ENCODE measurements around the gene TSC2.
"Not testable (repeated sequence)": the region's sequence is repeated elsewhere in the genome, so short reads cannot be mapped to it uniquely, and the experiment has no call there.

TSC2 gene

GRCh38 chr16:2122934-2123683, 75.3 kb downstream of the TSC2 start:
- H3K27ac ChIP-seq (ENCODE audit: insufficient read depth in 1 of 2, low read depth in 1 of 2, low read length in 2 of 2, poor library complexity in 1 of 2, severe bottlenecking in 2 of 2); H3K36me3 ChIP-seq (ENCODE audit: control insufficient read depth in 4 of 4, insufficient read depth in 4 of 4, low read length in 3 of 4); H3K9me3 ChIP-seq (ENCODE audit: control extremely low read depth in 1 of 5, control insufficient read depth in 4 of 5, insufficient read depth in 2 of 5, low read depth in 1 of 5, low read length in 4 of 5); H3K4me3 ChIP-seq (ENCODE audit: control insufficient read depth in 1 of 7, extremely low read depth in 1 of 7, insufficient read depth in 4 of 7, low read depth in 2 of 7, low read length in 6 of 7); POLR2A ChIA-PET; H3K27me3 ChIP-seq (replicated peaks in 2 of 5; ENCODE audit: control insufficient read depth in 4 of 5, insufficient read depth in 5 of 5, low read length in 4 of 5); DNase-seq: not testable (repeated sequence)
- CTCF ChIA-PET: interaction anchor here (1.5 to 4.8 kb wide), 2 partner anchors 17 to 120 kb away, joined by 4 to 28 read pairs; no protein-coding TSS in a partner anchor
- no CpG with 5 or more reads among the region's 26 CpGs for WGBS (ENCODE audit: insufficient coverage)
- peaks cover 0 to 42% (median 31%) of the 10 kb centered on the region in 4 experiments for H3K4me1 ChIP-seq (ENCODE audit: control extremely low read depth in 1 of 4, control insufficient read depth in 4 of 4, insufficient read depth in 4 of 4, low read length in 3 of 4)

GRCh38 chr16:2123706-2124376, 76.1 kb downstream of the TSC2 start:
- H3K4me1 ChIP-seq (ENCODE audit: control extremely low read depth in 1 of 4, control insufficient read depth in 4 of 4, insufficient read depth in 4 of 4, low read length in 3 of 4): peaks cover 0 to 49% (median 36%) of the 10 kb centered on the region in 4 experiments
- H3K4me3 ChIP-seq (ENCODE audit: control insufficient read depth in 1 of 7, extremely low read depth in 1 of 7, insufficient read depth in 4 of 7, low read depth in 2 of 7, low read length in 6 of 7); H3K27me3 ChIP-seq (replicated peaks in 2 of 5; ENCODE audit: control insufficient read depth in 4 of 5, insufficient read depth in 5 of 5, low read length in 4 of 5); H3K36me3 ChIP-seq (ENCODE audit: control insufficient read depth in 4 of 4, insufficient read depth in 4 of 4, low read length in 3 of 4); POLR2A ChIA-PET; DNase-seq; H3K27ac ChIP-seq (ENCODE audit: insufficient read depth in 1 of 2, low read depth in 1 of 2, low read length in 2 of 2, poor library complexity in 1 of 2, severe bottlenecking in 2 of 2); H3K9me3 ChIP-seq (ENCODE audit: control extremely low read depth in 1 of 5, control insufficient read depth in 4 of 5, insufficient read depth in 2 of 5, low read depth in 1 of 5, low read length in 4 of 5): not testable (repeated sequence)
- 43% methylated on average over 5 of the region's 27 CpGs for WGBS (ENCODE audit: insufficient coverage)
- CTCF ChIA-PET: interaction anchor here (4.8 kb wide), 1 partner anchor 16 kb away, joined by 28 read pairs; no protein-coding TSS in a partner anchor

GRCh38 chr16:2124377-2124693, 76.5 kb downstream of the TSC2 start:
- H3K27me3 ChIP-seq (replicated peaks in 2 of 5; ENCODE audit: control insufficient read depth in 4 of 5, insufficient read depth in 5 of 5, low read length in 4 of 5); H3K9me3 ChIP-seq (ENCODE audit: control extremely low read depth in 1 of 5, control insufficient read depth in 4 of 5, insufficient read depth in 2 of 5, low read depth in 1 of 5, low read length in 4 of 5); POLR2A ChIA-PET; DNase-seq; H3K27ac ChIP-seq (ENCODE audit: insufficient read depth in 1 of 2, low read depth in 1 of 2, low read length in 2 of 2, poor library complexity in 1 of 2, severe bottlenecking in 2 of 2); H3K36me3 ChIP-seq (ENCODE audit: control insufficient read depth in 4 of 4, insufficient read depth in 4 of 4, low read length in 3 of 4): not testable (repeated sequence)
- H3K4me3 ChIP-seq (ENCODE audit: control insufficient read depth in 1 of 7, extremely low read depth in 1 of 7, insufficient read depth in 4 of 7, low read depth in 2 of 7, low read length in 6 of 7): peak overlapping the region in 3 of 7 experiments; percentile 36 to 64 (median 42)
- WGBS (ENCODE audit: insufficient coverage): 24% methylated on average over 6 of the region's 11 CpGs
- H3K4me1 ChIP-seq (ENCODE audit: control extremely low read depth in 1 of 4, control insufficient read depth in 4 of 4, insufficient read depth in 4 of 4, low read length in 3 of 4): peaks cover 0 to 50% (median 38%) of the 10 kb centered on the region in 4 experiments
- CTCF ChIA-PET: interaction anchor here (0.7 to 4.8 kb wide), 2 partner anchors 16 to 24 kb away, joined by 3 to 28 read pairs; no protein-coding TSS in a partner anchor

- not testable (repeated sequence) for H3K27me3 ChIP-seq (replicated peaks in 2 of 5; ENCODE audit: control insufficient read depth in 4 of 5, insufficient read depth in 5 of 5, low read length in 4 of 5); H3K27ac ChIP-seq (ENCODE audit: insufficient read depth in 1 of 2, low read depth in 1 of 2, low read length in 2 of 2, poor library complexity in 1 of 2, severe bottlenecking in 2 of 2); H3K36me3 ChIP-seq (ENCODE audit: control insufficient read depth in 4 of 4, insufficient read depth in 4 of 4, low read length in 3 of 4); H3K9me3 ChIP-seq (ENCODE audit: control extremely low read depth in 1 of 5, control insufficient read depth in 4 of 5, insufficient read depth in 2 of 5, low read depth in 1 of 5, low read length in 4 of 5)
- Histone ChIP-seq H3K4me3 (ENCODE audit: control insufficient read depth in 1 of 7, extremely low read depth in 1 of 7, insufficient read depth in 4 of 7, low read depth in 2 of 7, low read length in 6 of 7) (peak overlapping the region in 5 of 7 experiments; percentile 7 to 64 (median 42)), H3K4me1 (ENCODE audit: control extremely low read depth in 1 of 4, control insufficient read depth in 4 of 4, insufficient read depth in 4 of 4, low read length in 3 of 4) (peaks cover 0 to 50% (median 38%) of the 10 kb centered on the region in 4 experiments)
- WGBS (ENCODE audit: insufficient coverage): 6% methylated on average over 25 of the region's 37 CpGs
- CTCF ChIA-PET: interaction anchor here (0.7 to 4.8 kb wide), 2 partner anchors 15 to 23 kb away, joined by 3 to 28 read pairs; no protein-coding TSS in a partner anchor
- POLR2A ChIA-PET: interaction anchor here (1.0 kb wide), 1 partner anchor 19 kb away, joined by 3 read pairs; no protein-coding TSS in a partner anchor
- peak in 2 of 3 donors; percentile 32 to 41 for DNase-seq
Measured at GRCh38 chr16:2124694-2125444, 77.1 kb downstream of the TSC2 start.

- ChIA-PET POLR2A (interaction anchor here (1.0 kb wide), 1 partner anchor 19 kb away, joined by 3 read pairs; no protein-coding TSS in a partner anchor), CTCF (interaction anchor here (1.3 kb wide), 1 partner anchor 15 kb away, joined by 4 read pairs; no protein-coding TSS in a partner anchor)
- not testable (repeated sequence) for H3K9me3 ChIP-seq (ENCODE audit: control extremely low read depth in 1 of 5, control insufficient read depth in 4 of 5, insufficient read depth in 2 of 5, low read depth in 1 of 5, low read length in 4 of 5); H3K27me3 ChIP-seq (replicated peaks in 2 of 5; ENCODE audit: control insufficient read depth in 4 of 5, insufficient read depth in 5 of 5, low read length in 4 of 5); H3K27ac ChIP-seq (ENCODE audit: insufficient read depth in 1 of 2, low read depth in 1 of 2, low read length in 2 of 2, poor library complexity in 1 of 2, severe bottlenecking in 2 of 2); DNase-seq; H3K36me3 ChIP-seq (ENCODE audit: control insufficient read depth in 4 of 4, insufficient read depth in 4 of 4, low read length in 3 of 4)
- Histone ChIP-seq H3K4me1 (ENCODE audit: control extremely low read depth in 1 of 4, control insufficient read depth in 4 of 4, insufficient read depth in 4 of 4, low read length in 3 of 4) (peaks cover 0 to 50% (median 38%) of the 10 kb centered on the region in 4 experiments), H3K4me3 (ENCODE audit: control insufficient read depth in 1 of 7, extremely low read depth in 1 of 7, insufficient read depth in 4 of 7, low read depth in 2 of 7, low read length in 6 of 7) (peak overlapping the region in 2 of 7 experiments; percentile 51 to 64)
- 30% methylated on average over 5 of the region's 11 CpGs for WGBS (ENCODE audit: insufficient coverage)
Measured at GRCh38 chr16:2125609-2126008, 77.8 kb downstream of the TSC2 start.

GRCh38 chr16:2126161-2126743, 78.5 kb downstream of the TSC2 start:
- ChIA-PET CTCF (interaction anchor here (1.3 kb wide), 1 partner anchor 14 kb away, joined by 4 read pairs; no protein-coding TSS in a partner anchor), POLR2A (interaction anchor here (0.6 kb wide), 1 partner anchor 29 kb away, joined by 4 read pairs; no protein-coding TSS in a partner anchor)
- not testable (repeated sequence) for H3K27ac ChIP-seq (ENCODE audit: insufficient read depth in 1 of 2, low read depth in 1 of 2, low read length in 2 of 2, poor library complexity in 1 of 2, severe bottlenecking in 2 of 2); H3K36me3 ChIP-seq (ENCODE audit: control insufficient read depth in 4 of 4, insufficient read depth in 4 of 4, low read length in 3 of 4); H3K27me3 ChIP-seq (replicated peaks in 2 of 5; ENCODE audit: control insufficient read depth in 4 of 5, insufficient read depth in 5 of 5, low read length in 4 of 5); H3K9me3 ChIP-seq (ENCODE audit: control extremely low read depth in 1 of 5, control insufficient read depth in 4 of 5, insufficient read depth in 2 of 5, low read depth in 1 of 5, low read length in 4 of 5)
- peak in 1 of 3 donors; percentile 28 for DNase-seq
- WGBS (ENCODE audit: insufficient coverage): 52% methylated on average over 17 of the region's 21 CpGs
- peak overlapping the region in 1 of 7 experiments; percentile 64 for H3K4me3 ChIP-seq (ENCODE audit: control insufficient read depth in 1 of 7, extremely low read depth in 1 of 7, insufficient read depth in 4 of 7, low read depth in 2 of 7, low read length in 6 of 7)
- H3K4me1 ChIP-seq (ENCODE audit: control extremely low read depth in 1 of 4, control insufficient read depth in 4 of 4, insufficient read depth in 4 of 4, low read length in 3 of 4): peaks cover 0 to 50% (median 38%) of the 10 kb centered on the region in 4 experiments
